22Rv1 (cell line): ENCODE data around the gene NUP107.

Experiments
- ZFX ChIP-seq: fragments of 450-650 bp; IDR thresholded peaks from 2 replicates; pipeline ENCODE4 v1.6.1; 2017; ENCODE audit warnings: antibody characterized with exemption, borderline replicate concordance
- TF ChIP-seq, protein P1 (sequence below): fragments of 450-650 bp; IDR thresholded peaks from 2 replicates; pipeline ENCODE4 v1.5.1; 2017; ENCODE audit warnings: mild to moderate bottlenecking

DNA sequence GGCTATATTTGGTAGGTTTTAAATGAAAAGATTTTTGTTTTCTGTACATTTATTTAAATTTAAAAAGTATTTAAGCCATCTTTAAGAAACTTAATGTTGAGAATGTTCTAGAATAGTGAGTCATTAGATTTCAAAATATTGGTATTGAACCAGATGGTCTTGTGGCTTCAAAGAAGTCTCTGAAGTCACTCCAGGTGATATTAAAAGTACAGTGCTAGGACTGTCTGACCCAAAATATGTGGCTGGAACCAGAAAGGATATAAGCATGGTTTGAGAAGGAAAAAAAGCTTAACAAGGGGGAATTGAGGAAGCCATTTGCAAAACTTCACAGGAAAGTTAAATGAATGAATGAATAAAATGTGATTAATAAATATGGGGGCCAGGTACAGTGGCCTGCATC lies 92.5 kb downstream of the NUP107 start:
- TF ChIP-seq, protein P1, sequence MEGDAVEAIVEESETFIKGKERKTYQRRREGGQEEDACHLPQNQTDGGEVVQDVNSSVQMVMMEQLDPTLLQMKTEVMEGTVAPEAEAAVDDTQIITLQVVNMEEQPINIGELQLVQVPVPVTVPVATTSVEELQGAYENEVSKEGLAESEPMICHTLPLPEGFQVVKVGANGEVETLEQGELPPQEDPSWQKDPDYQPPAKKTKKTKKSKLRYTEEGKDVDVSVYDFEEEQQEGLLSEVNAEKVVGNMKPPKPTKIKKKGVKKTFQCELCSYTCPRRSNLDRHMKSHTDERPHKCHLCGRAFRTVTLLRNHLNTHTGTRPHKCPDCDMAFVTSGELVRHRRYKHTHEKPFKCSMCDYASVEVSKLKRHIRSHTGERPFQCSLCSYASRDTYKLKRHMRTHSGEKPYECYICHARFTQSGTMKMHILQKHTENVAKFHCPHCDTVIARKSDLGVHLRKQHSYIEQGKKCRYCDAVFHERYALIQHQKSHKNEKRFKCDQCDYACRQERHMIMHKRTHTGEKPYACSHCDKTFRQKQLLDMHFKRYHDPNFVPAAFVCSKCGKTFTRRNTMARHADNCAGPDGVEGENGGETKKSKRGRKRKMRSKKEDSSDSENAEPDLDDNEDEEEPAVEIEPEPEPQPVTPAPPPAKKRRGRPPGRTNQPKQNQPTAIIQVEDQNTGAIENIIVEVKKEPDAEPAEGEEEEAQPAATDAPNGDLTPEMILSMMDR, result no peak
- TF ChIP-seq ZFX, result no peak
